Upper lobe of right lung (tissue), 1 donor: ENCODE data around the gene NDUFV3. TPM values are rescaled to one million over a fixed set of nuclear protein-coding genes. Genes with fewer than 3 reads are reported as not detected.
A peak's percentile ranks its signal among the peaks of the same experiment; 100 is the strongest.
"Not testable (repeated sequence)": the region's sequence is repeated elsewhere in the genome, so short reads cannot be mapped to it uniquely, and the experiment has no call there.

Experiments
- ATAC-seq: fragments of 200-7000 bp; cut with Tn5 transposase; one replicate; pipeline ENCODE4 v1.9.1; 2020; ENCODE audit warnings: mild to moderate bottlenecking, moderate library complexity
- DNase-seq: peaks from one replicate; pipeline ENCODE4 v3.0.0-alpha.2; 2020
- H3K27ac ChIP-seq: fragments of 200-600 bp; one replicate; pipeline ENCODE4 v1.8.0; 2022
- H3K27me3 ChIP-seq: fragments of 200-600 bp; one replicate; pipeline ENCODE4 v1.8.0; 2022; ENCODE audit warnings: mild to moderate bottlenecking
- H3K36me3 ChIP-seq: fragments of 200-600 bp; one replicate; pipeline ENCODE4 v1.8.0; 2022
- H3K4me1 ChIP-seq: fragments of 200-600 bp; one replicate; pipeline ENCODE4 v1.8.0; 2022
- H3K4me3 ChIP-seq: fragments of 200-600 bp; one replicate; pipeline ENCODE4 v1.8.0; 2022; ENCODE audit warnings: mild to moderate bottlenecking
- H3K9me3 ChIP-seq: fragments of 200-600 bp; one replicate; pipeline ENCODE4 v1.8.0; 2022
- CTCF ChIP-seq: fragments of 200-600 bp; IDR thresholded peaks from one replicate; pipeline ENCODE4 v1.8.0; 2022; ENCODE audit warnings: antibody characterized with exemption
- intact Hi-C: fragments of 100-400 bp; cut with DNase I; formaldehyde crosslinking; loops from one replicate; pipeline ENCODE4 v1.11.0; 2022
- total RNA-seq: library from RNA; stranded (reverse); fragmentation: NEBNext Ultra II Directional; extraction: Animal tissue kit (Norgen Biotek cat#: 25700); gene quantifications from one replicate; pipeline ENCODE4 v1.2.1, GENCODE V29; 2021
- donor health status: DM: no; HTN: yes; CAD: no; lungs with severe emphysema.

Gene NDUFV3
- total RNA-seq, 1 donor from 2014 or later = 38.5 TPM

GRCh38 chr21:42873096-42873495, 20.0 kb upstream of the NDUFV3 start:
- Histone ChIP-seq H3K4me1 (peaks cover 2% of the 10 kb centered on the region), H3K9me3 (no peaks in the 10 kb centered on the region), H3K4me3 (no peak overlapping the region), H3K36me3 (peaks cover 83% of the 10 kb centered on the region), H3K27me3 (no peaks in the 10 kb centered on the region), H3K27ac (no peak overlapping the region)
- intact Hi-C loops = no loop called here
- no peak for TF ChIP-seq CTCF
- DNase-seq (peak; percentile 33), ATAC-seq (peak; percentile 20)

- DNase-seq, intact Hi-C loops, ATAC-seq, H3K9me3 ChIP-seq, H3K4me3 ChIP-seq, H3K27ac ChIP-seq, H3K27me3 ChIP-seq: not testable (repeated sequence)
- Histone ChIP-seq H3K4me1 (peaks cover 12% of the 10 kb centered on the region), H3K36me3 (peaks cover 56% of the 10 kb centered on the region)
These were observed 17.3 kb upstream of the NDUFV3 start for GRCh38 chr21:42875811-42876210.

- DNase-seq (no peak), ATAC-seq (peak; percentile 43)
- Histone ChIP-seq H3K27me3 (no peaks in the 10 kb centered on the region), H3K4me1 (peaks cover 12% of the 10 kb centered on the region), H3K4me3 (peak overlapping the region; percentile 95), H3K27ac (peak overlapping the region; percentile 92), H3K9me3 (no peaks in the 10 kb centered on the region), H3K36me3 (peaks cover 28% of the 10 kb centered on the region)
- no peak for TF ChIP-seq CTCF
- intact Hi-C loops = no loop called here
These were observed 14.5 kb upstream of the NDUFV3 start for GRCh38 chr21:42878678-42878992.

- Histone ChIP-seq H3K27me3 (no peaks in the 10 kb centered on the region), H3K4me3 (peak within 1 kb of the TSS; percentile 95), H3K36me3 (peaks cover 23% of the 10 kb centered on the region), H3K27ac (peak within 1 kb of the TSS; percentile 92), H3K4me1 (peaks cover 12% of the 10 kb centered on the region), H3K9me3 (no peaks in the 10 kb centered on the region)
- DNase-seq = peak; percentile 98
- intact Hi-C loops = no loop called here
- peak; percentile 98 for ATAC-seq
- TF ChIP-seq CTCF = no peak
These were observed 13.9 kb upstream of the NDUFV3 start, which contains the start of gene WDR4 for GRCh38 chr21:42878993-42879787. Gene WDR4, minus strand, starts transcription at chr21:42879539. Its CDS starts 44 bp downstream, at chr21:42879495.

- no peak overlapping the region for H3K27ac ChIP-seq
- intact Hi-C loops = no loop called here
- H3K36me3 ChIP-seq = peaks cover 12% of the 10 kb centered on the region
These were observed 12.8 kb upstream of the NDUFV3 start for GRCh38 chr21:42880352-42880751.

More at GRCh38 chr21:42880352-42880751, 12.8 kb upstream of the NDUFV3 start:
- H3K4me3 ChIP-seq = peak overlapping the region; percentile 95
- H3K4me1 ChIP-seq = peaks cover 12% of the 10 kb centered on the region
- DNase-seq (no peak), ATAC-seq (no peak)
- no peaks in the 10 kb centered on the region for H3K9me3 ChIP-seq
- H3K27me3 ChIP-seq = no peaks in the 10 kb centered on the region
- no peak for TF ChIP-seq CTCF
